Epithelial cell of esophagus (primary cell): ENCODE measurements around the gene SUCLA2.

Experiments used
- DNase-seq: peaks from one replicate; pipeline ENCODE4 v3.0.0; 2010; ENCODE audit warnings: low read depth
- H3K4me3 ChIP-seq: 2 replicates; pipeline ENCODE4 v1.5.1; 2011; ENCODE audit warnings: mild to moderate bottlenecking, low read length, control low read depth
- CTCF ChIP-seq: IDR thresholded peaks from 2 replicates; pipeline ENCODE4 v1.5.1; 2011; ENCODE audit warnings: low read depth, mild to moderate bottlenecking, low read length, control low read depth, inconsistent platforms; ENCODE audit not compliant: insufficient read depth; ENCODE audit errors: missing control alignments

SUCLA2 gene

GRCh38 chr13:47934371-47934770, 66.7 kb downstream of the SUCLA2 start:
- no peak for DNase-seq
- H3K4me3 ChIP-seq, result no peak overlapping the region
- TF ChIP-seq CTCF, result no peak

- H3K4me3 ChIP-seq, result no peak overlapping the region
- no peak for TF ChIP-seq CTCF
- peak; percentile 22 for DNase-seq
These were observed 67.8 kb downstream of the SUCLA2 start for GRCh38 chr13:47932950-47933923.

GRCh38 chr13:47930649-47931165, 70.4 kb downstream of the SUCLA2 start:
- DNase-seq, result no peak
- no peak for TF ChIP-seq CTCF

GRCh38 chr13:47929156-47929555, 71.9 kb downstream of the SUCLA2 start:
- DNase-seq, result no peak
- no peak for TF ChIP-seq CTCF
- H3K4me3 ChIP-seq, result no peak overlapping the region

More at GRCh38 chr13:47930649-47931165, 70.4 kb downstream of the SUCLA2 start:
- no peak overlapping the region for H3K4me3 ChIP-seq

- H3K4me3 ChIP-seq, result no peak overlapping the region
- no peak for DNase-seq
- no peak for TF ChIP-seq CTCF
These were observed 84.0 kb downstream of the SUCLA2 start for GRCh38 chr13:47917022-47917574.

- peak; percentile 51 for DNase-seq
- no peak overlapping the region for H3K4me3 ChIP-seq
- no peak for TF ChIP-seq CTCF
These were observed 92.7 kb downstream of the SUCLA2 start for GRCh38 chr13:47908197-47908902.
